Raji (cell line): Measurements from ENCODE around the gene CLCF1.

Experiments
- POLR2A ChIP-seq: IDR thresholded peaks from 2 replicates; pipeline ENCODE4 v1.6.1; 2011; ENCODE audit warnings: low read depth, low read length, control low read depth; ENCODE audit not compliant: insufficient read depth

CLCF1 gene

GRCh38 chr11:67412495-67413179 lies 39.2 kb upstream of the CLCF1 start:
- TF ChIP-seq POLR2A, result no peak; the same call in 1 of the 2 replicates

GRCh38 chr11:67411785-67412152 lies 38.4 kb upstream of the CLCF1 start:
- peak; percentile 3; the same call in 1 of the 2 replicates for TF ChIP-seq POLR2A

DNA sequence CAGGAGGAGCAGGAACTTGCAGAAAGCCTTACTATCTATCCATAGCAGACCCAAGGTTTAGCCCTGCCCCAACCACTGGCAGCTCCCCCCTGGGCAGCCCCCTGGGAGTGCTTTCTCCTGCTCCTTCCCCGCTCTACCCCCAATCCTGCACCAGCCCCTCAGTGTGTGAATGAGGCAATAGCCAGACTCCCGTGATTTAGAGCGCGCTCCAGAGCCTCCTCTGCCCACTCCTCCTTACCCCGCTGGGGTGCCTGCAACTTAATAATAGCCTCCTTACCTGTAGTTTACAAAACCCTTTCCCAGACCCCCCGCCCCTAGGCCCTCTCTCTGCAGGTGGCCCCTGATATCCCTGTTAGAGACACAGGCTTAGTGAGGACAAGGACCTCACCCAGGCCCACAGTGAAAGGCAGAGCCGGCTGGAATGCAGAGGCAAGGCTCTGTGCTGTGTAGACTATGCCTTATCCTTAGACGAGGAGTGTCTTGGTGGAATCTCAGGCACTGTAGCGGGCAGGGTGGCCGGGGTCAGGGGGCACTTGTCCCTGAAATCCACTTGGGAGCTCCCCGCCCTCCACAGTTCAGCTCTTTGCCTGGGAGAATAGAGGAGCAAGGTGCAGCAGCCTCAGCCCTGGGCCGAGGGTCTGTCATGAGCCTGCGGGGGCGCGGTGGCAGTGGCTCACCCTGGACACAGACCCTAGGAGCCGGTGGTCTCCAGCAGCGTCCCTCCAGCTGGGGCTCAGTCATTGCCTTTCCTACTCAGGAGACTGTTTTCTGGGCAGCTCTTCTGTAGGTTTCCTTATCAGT lies 37.8 kb upstream of the CLCF1 start:
- 0 out of 2 replicates have a peak, but pooled peaks have one; percentile 1 for TF ChIP-seq POLR2A

DNA sequence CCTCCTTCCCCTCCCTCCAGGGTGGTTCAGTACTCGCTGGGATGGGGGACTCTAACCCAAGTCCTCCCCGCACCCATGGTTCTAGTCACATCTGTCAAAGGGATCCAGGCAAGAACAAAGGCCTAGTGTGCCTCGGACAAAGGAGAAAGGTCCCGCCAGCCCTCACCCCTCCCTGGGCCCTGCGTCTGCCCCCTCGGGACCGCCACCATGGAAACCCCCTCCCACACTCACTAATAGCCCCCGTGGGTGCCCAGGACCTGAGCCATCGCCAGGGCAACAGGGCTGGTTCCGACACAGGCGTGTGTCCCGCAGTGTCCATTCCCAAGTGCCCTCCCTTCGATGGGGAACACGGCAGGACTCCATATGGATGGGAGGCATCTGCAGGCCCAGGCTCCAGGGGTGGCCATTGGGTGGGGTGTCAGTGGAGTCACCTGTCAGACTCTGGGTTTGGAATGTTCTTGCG lies 37.0 kb upstream of the CLCF1 start:
- TF ChIP-seq POLR2A, result peak; percentile 7

- peak; percentile 61 for TF ChIP-seq POLR2A
Observed at GRCh38 chr11:67409781-67410368, 36.5 kb upstream of the CLCF1 start.

- TF ChIP-seq POLR2A, result peak; percentile 67
Observed at GRCh38 chr11:67409261-67409666, 35.9 kb upstream of the CLCF1 start.

- no peak for TF ChIP-seq POLR2A
Observed at GRCh38 chr11:67408437-67409200, 35.2 kb upstream of the CLCF1 start.

DNA sequence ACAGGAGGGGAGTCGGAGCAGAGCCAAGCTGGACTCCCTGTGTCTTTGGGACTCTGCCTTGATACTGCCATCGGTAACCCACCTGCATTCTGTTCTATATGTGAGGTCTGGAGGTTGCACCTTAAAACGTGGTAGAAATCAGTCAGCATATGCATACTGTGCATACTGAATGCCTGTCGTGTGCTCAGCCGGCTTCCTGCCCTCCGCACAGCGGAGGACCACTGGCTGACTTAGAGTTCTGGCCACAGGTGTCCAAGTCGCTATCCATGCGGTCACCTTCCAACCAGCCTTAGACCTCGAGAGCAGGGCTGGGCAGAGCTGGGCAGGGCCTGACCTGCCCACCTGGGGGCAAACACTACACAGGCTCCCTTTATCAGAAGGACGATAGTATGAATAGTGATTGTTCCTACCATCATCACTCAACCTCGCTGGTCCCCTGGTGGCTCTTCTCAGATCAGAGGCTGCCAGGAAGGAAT lies 34.3 kb upstream of the CLCF1 start:
- TF ChIP-seq POLR2A, result 0 out of 2 replicates have a peak, but pooled peaks have one; percentile 14

- no peak for TF ChIP-seq POLR2A
Observed at GRCh38 chr11:67406969-67407687, 33.7 kb upstream of the CLCF1 start.

- no peak for TF ChIP-seq POLR2A
Observed at GRCh38 chr11:67406420-67406968, 33.1 kb upstream of the CLCF1 start.

- TF ChIP-seq POLR2A, result no peak
Observed at GRCh38 chr11:67405688-67406339, 32.4 kb upstream of the CLCF1 start.

GRCh38 chr11:67405196-67405567 lies 31.8 kb upstream of the CLCF1 start:
- TF ChIP-seq POLR2A, result no peak

- TF ChIP-seq POLR2A, result no peak
Observed at GRCh38 chr11:67404515-67405195, 31.3 kb upstream of the CLCF1 start.
